Neuron (in vitro differentiated cells): ENCODE results near the gene H2AZ2.
"Not testable (repeated sequence)": the region's sequence is repeated elsewhere in the genome, so short reads cannot be mapped to it uniquely, and the experiment has no call there.

Experiments
- H2AFZ ChIP-seq: one replicate; pipeline ENCODE4 v1.6.1; 2013; ENCODE audit warnings: low read depth, mild to moderate bottlenecking, inconsistent platforms, low read length, moderate library complexity
- H3K27me3 ChIP-seq: one replicate; pipeline ENCODE4 v1.6.1; 2013; ENCODE audit warnings: low read length; ENCODE audit not compliant: insufficient read depth
- H3K36me3 ChIP-seq: one replicate; pipeline ENCODE4 v1.6.1; 2013; ENCODE audit warnings: low read length; ENCODE audit not compliant: insufficient read depth
- H3K4me1 ChIP-seq: one replicate; pipeline ENCODE4 v1.6.1; 2013; ENCODE audit warnings: low read length; ENCODE audit not compliant: insufficient read depth
- H3K4me3 ChIP-seq: 2 replicates; pipeline ENCODE4 v1.5.1; 2013; ENCODE audit warnings: mild to moderate bottlenecking, low read length, moderate library complexity
- H3K9me3 ChIP-seq: one replicate; pipeline ENCODE4 v1.6.1; 2013; ENCODE audit warnings: low read length

The H2AZ2 gene

DNA sequence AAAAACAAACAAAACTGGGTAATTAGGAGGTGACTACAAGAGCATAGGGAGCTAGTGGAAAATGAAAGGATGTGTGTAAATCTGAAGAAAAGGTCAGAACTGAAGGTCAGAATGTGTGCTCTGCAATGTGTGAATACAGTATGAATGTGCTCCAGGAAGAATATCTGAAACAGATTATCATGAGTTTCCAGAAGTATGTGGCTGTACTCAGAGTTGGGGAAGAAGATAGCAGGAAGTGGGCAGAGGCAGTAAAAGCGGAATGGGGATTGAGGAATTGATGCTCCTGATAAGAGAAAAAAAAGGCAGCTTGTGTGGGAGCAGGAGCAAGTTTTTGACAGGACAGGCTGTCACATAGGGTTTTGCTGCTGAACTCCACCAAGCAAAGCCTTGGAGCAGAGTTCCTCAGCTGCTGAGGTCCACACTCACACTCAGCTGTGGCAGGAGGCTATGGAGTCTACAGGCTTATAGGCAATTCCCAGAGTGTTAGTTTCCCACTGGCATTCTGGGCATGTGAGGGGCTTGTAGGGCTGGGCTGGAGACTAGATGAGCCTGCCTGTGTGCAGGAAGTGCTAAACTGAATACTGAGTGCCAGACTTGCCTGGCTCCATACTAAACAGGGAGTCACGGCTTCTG lies 22.9 kb downstream of the H2AZ2 start:
- peaks cover 49% of the 10 kb centered on the region for H3K36me3 ChIP-seq
- H3K4me1 ChIP-seq: no peaks in the 10 kb centered on the region
- H3K4me3 ChIP-seq: no peak overlapping the region
- no peaks in the 10 kb centered on the region for H3K9me3 ChIP-seq
- no peak overlapping the region for H2AFZ ChIP-seq
- H3K27me3 ChIP-seq: no peaks in the 10 kb centered on the region

DNA sequence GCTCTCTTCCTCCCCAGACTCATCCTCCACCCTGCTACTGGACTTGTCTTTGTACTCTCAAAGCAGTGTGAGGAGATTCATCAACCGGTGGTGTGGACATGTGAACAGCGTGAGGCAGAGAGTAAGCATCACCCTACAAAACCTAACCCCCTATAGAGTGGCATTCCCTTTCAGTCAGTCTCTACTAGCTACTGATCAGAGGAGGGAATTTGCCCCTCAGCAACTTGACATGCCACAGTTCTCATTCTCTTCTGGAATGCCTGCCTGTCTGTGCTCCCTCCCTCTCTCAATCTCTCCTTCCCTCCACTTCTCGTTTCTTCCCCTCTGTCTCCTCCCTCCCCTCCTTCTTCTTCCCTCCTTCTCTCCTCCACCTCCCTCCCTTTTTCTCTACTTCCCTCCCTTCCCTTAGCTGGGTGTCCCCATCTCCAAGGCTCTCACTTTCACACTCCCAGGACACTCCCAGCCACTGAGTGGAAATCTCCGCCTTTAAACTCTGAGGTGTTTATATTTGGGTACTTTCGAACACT lies 24.6 kb downstream of the H2AZ2 start:
- Histone ChIP-seq H3K9me3 (no peaks in the 10 kb centered on the region), H3K36me3 (peaks cover 33% of the 10 kb centered on the region)

GRCh38 chr7:44819292-44819691 lies 28.6 kb downstream of the H2AZ2 start:
- H3K27me3 ChIP-seq: no peaks in the 10 kb centered on the region
- H3K4me1 ChIP-seq: no peaks in the 10 kb centered on the region
- no peak overlapping the region for H2AFZ ChIP-seq
- no peaks in the 10 kb centered on the region for H3K9me3 ChIP-seq
- peaks cover 5% of the 10 kb centered on the region for H3K36me3 ChIP-seq
- H3K4me3 ChIP-seq: no peak overlapping the region

More for the DNA sequence above, 24.6 kb downstream of the H2AZ2 start:
- Histone ChIP-seq H2AFZ (no peak overlapping the region), H3K4me3 (no peak overlapping the region), H3K4me1 (no peaks in the 10 kb centered on the region), H3K27me3 (no peaks in the 10 kb centered on the region)

GRCh38 chr7:44814919-44815318 lies 33.0 kb downstream of the H2AZ2 start:
- Histone ChIP-seq H3K9me3 (no peaks in the 10 kb centered on the region), H2AFZ (no peak overlapping the region), H3K36me3 (no peaks in the 10 kb centered on the region), H3K27me3 (no peaks in the 10 kb centered on the region), H3K4me3 (no peak overlapping the region), H3K4me1 (no peaks in the 10 kb centered on the region)

DNA sequence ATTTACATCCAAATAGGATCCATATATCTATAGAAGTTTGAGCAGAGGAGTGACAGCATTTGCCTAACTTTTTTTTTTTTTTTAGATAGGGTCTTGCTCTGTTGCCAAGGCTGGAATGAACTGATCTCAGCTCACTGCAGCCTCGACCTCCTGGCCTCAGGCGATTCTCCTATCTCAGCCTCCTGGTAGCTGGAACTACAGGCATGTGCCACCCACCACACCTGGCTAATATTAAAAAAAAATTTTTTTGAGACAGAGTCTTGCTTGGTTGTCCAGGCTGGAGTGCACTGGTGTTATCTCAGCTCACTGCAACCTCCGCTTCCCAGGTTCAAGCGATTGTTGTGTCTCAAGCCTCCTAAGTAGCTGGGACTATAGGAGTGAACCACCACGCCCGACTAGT lies 36.3 kb downstream of the H2AZ2 start:
- H2AFZ ChIP-seq: no peak overlapping the region
- no peaks in the 10 kb centered on the region for H3K36me3 ChIP-seq
- H3K4me1 ChIP-seq: no peaks in the 10 kb centered on the region
- H3K9me3 ChIP-seq: no peaks in the 10 kb centered on the region
- no peak overlapping the region for H3K4me3 ChIP-seq
- no peaks in the 10 kb centered on the region for H3K27me3 ChIP-seq

- Histone ChIP-seq H3K27me3 (no peaks in the 10 kb centered on the region), H3K36me3 (no peaks in the 10 kb centered on the region), H3K9me3 (no peaks in the 10 kb centered on the region), H3K4me1 (no peaks in the 10 kb centered on the region), H2AFZ (no peak overlapping the region), H3K4me3 (no peak overlapping the region)
Observed at GRCh38 chr7:44811093-44811492, 36.8 kb downstream of the H2AZ2 start.

DNA sequence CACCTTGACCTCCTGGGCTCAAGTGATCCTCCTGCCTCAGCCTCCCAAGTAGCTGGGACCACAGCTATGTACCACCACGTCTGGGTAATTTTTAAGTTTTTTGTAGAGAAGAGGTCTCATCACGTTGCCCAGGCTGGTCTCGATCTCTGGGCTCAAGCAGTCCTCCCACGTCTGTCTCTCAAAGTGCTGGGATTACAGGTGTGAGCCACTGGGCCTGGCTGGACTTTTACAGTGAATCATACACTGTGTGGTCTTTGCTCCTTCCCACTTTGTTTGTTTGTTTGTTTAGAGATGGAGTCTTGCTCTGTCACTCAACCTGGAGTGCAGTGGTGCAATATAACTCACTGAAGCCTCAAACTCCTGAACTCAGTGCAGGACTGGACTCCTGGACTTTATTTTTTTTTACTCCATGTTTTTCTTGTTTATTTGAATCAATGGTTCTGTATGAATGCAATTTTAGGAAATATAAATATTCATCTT lies 38.9 kb downstream of the H2AZ2 start:
- Histone ChIP-seq H3K4me1 (no peaks in the 10 kb centered on the region), H3K9me3 (no peaks in the 10 kb centered on the region), H3K36me3 (peaks cover 4% of the 10 kb centered on the region), H2AFZ (no peak overlapping the region), H3K27me3 (no peaks in the 10 kb centered on the region), H3K4me3 (no peak overlapping the region)

GRCh38 chr7:44805950-44806349 lies 41.9 kb downstream of the H2AZ2 start:
- no peak overlapping the region for H2AFZ ChIP-seq
- no peaks in the 10 kb centered on the region for H3K9me3 ChIP-seq
- peaks cover 29% of the 10 kb centered on the region for H3K36me3 ChIP-seq
- H3K27me3 ChIP-seq: no peaks in the 10 kb centered on the region
- no peak overlapping the region for H3K4me3 ChIP-seq
- no peaks in the 10 kb centered on the region for H3K4me1 ChIP-seq

DNA sequence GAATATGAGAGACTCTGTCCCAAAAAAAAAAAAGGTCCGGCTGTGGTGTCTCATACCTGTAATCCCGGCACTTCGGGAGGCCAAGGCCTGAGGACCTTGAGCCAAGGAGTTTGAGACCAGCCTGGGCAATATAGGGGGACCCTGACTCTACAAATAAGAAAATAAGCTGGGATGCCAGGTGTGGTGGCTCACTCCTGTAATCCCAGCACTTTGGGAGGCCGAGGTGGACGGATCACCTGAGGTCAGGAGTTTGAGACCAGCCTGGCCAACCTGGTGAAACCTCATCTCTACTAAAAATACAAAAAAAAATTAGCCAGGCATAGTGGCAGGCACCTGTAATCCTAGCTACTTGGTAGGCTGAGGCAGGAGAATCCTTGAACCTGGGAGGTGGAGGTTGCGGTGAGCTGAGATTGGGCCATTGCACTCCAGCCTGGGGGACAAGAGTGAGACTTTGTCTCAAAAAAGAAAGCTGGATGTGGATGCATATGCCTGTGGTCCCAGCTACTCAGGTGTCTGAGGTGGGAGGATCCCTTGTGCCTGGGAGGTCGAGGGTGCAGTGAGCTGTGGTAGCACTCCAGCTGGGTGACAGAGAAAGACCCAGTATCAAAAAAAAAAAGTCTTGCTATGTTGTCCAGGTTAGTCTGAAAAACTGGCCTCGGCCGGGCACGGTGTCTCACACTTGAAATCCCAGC lies 43.9 kb downstream of the H2AZ2 start:
- not testable (repeated sequence) for H3K4me1 ChIP-seq, H2AFZ ChIP-seq, H3K9me3 ChIP-seq, H3K4me3 ChIP-seq, H3K27me3 ChIP-seq
- H3K36me3 ChIP-seq: peaks cover 47% of the 10 kb centered on the region

DNA sequence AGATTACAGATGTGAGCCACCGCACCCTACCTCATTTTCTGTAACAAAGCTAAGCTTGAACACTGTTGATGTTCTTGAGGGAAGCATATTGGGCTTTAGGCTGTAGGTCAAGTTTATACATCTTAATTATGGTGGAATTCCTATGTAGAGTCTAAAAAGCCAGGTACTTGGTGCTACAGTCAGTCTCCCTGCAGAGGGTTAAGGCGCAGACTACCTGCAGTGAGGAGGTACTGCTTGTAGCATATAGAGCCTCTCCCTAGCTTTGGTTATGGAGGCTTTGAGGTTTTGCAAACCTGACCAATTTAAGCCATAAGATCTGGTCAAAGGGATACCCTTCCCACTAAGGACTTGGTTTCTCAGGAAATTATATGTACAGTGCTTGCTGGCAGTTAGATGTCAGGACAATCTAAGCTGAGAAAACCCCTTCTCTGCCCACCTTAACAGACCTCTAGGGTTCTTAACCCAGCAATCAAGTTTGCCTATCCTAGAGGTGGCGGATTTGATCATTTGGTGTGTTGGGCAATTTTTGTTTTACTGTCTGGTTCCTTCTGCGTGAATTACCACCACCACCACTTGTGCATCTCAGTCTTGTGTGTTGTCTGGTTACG lies 45.4 kb downstream of the H2AZ2 start:
- H3K9me3 ChIP-seq: no peaks in the 10 kb centered on the region
- no peak overlapping the region for H2AFZ ChIP-seq
- H3K4me3 ChIP-seq: no peak overlapping the region
- peaks cover 15% of the 10 kb centered on the region for H3K4me1 ChIP-seq
- H3K36me3 ChIP-seq: peaks cover 56% of the 10 kb centered on the region
- H3K27me3 ChIP-seq: no peaks in the 10 kb centered on the region

DNA sequence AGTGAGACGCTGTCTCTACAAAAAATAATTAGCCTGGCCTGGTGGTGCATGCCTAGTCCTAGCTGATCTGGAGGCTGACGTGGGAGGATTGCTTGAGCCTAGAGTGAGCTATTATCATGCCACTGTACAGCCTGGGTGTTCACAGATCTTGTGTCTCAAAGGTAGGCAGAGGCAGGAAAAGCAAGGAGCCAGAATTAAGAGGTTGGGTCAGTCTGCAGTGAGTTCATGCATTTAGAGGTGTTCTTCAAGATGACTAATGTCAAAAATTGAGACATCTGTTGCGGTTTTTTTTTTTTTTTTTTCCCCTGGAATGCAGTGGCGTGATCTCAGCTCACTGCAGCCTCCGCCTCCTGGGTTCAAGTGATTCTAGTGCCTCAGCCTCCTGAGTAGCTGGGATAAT lies 46.0 kb downstream of the H2AZ2 start:
- no peaks in the 10 kb centered on the region for H3K27me3 ChIP-seq
- H3K36me3 ChIP-seq: peaks cover 56% of the 10 kb centered on the region
- H3K4me3 ChIP-seq: no peak overlapping the region
- H3K9me3 ChIP-seq: no peaks in the 10 kb centered on the region
- H3K4me1 ChIP-seq: peaks cover 15% of the 10 kb centered on the region
- no peak overlapping the region for H2AFZ ChIP-seq

- Histone ChIP-seq H3K4me1 (peaks cover 15% of the 10 kb centered on the region), H2AFZ (no peak overlapping the region), H3K4me3 (no peak overlapping the region), H3K9me3 (no peaks in the 10 kb centered on the region), H3K27me3 (no peaks in the 10 kb centered on the region), H3K36me3 (peaks cover 56% of the 10 kb centered on the region)
Observed at GRCh38 chr7:44799939-44800338, 47.9 kb downstream of the H2AZ2 start.

DNA sequence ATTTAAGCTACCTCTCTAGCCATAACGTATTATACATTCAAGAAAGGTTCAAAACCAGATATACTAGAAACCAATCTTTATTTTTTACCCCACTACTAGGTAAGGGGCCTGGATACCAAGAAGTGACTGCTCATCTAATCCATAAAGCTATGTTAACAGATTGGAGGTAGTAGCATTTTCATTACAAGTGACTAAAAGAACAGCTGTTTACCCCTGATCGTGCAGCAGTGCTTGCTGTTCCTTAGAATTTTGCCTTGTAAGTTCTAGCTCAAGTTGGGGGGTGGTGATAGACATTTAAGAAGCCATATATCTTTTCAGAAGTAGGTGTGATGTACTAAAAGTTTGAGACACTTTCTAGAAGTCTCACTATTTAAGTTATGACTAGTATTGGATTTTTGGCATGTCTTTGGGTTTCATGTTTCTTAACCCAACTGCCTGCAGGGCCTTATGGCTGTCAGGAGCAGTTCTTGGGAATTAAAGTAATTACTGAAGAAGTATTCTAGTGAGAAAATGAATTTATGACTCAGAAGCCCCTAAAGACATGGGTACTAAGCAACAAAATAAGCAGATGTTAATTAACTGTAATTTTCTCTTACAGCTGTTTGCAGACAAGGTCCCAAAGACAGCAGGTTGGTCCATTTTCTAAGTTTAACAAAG lies 49.1 kb downstream of the H2AZ2 start:
- peak overlapping the region; percentile 83 for H3K4me3 ChIP-seq

More for the DNA sequence above, 49.1 kb downstream of the H2AZ2 start:
- Histone ChIP-seq H3K9me3 (no peaks in the 10 kb centered on the region), H3K36me3 (peaks cover 51% of the 10 kb centered on the region), H2AFZ (no peak overlapping the region), H3K27me3 (no peaks in the 10 kb centered on the region), H3K4me1 (peaks cover 15% of the 10 kb centered on the region)
